HepG2 (cell line): ENCODE data around the gene MED20. TPM values are rescaled to one million over a fixed set of nuclear protein-coding genes. Genes with fewer than 3 reads are reported as not detected.
A peak's percentile ranks its signal among the peaks of the same experiment; 100 is the strongest.

Source experiments
- ASH2L ChIP-seq: fragments of 300-600, 200-600 bp; sonication (generic); IDR thresholded peaks from 2 replicates; pipeline ENCODE4 v1.7.0; 2017; ENCODE audit warnings: low read depth, mild to moderate bottlenecking, moderate library complexity, mixed read lengths, low read length; ENCODE audit not compliant: insufficient read length
- ETV6 ChIP-seq: sonication (generic); formaldehyde crosslinking; conservative IDR thresholded peaks from 2 replicates; pipeline ENCODE4 v1.4.0; 2020; ENCODE audit warnings: missing genetic modification reagents
- FOXO1 ChIP-seq: sonication (generic); formaldehyde crosslinking; IDR thresholded peaks from 2 replicates; pipeline ENCODE4 v1.4.0; 2020; ENCODE audit warnings: missing genetic modification reagents
- FOXO4 ChIP-seq: sonication (generic); formaldehyde crosslinking; conservative IDR thresholded peaks from 2 replicates; pipeline ENCODE4 v1.8.1; 2023; ENCODE audit warnings: missing genetic modification reagents
- KMT2A ChIP-seq: sonication (generic); formaldehyde crosslinking; IDR thresholded peaks from 2 replicates; pipeline ENCODE4 v1.4.0; 2020; ENCODE audit warnings: missing genetic modification reagents
- NFKBIZ ChIP-seq: IDR thresholded peaks from 2 replicates; pipeline ENCODE4 v1.6.1; 2018; ENCODE audit warnings: missing genetic modification reagents, missing compliant biosample characterization
- RXRB ChIP-seq: IDR thresholded peaks from 2 replicates; pipeline ENCODE4 v1.6.1; 2016; ENCODE audit warnings: borderline replicate concordance, missing genetic modification reagents, missing compliant biosample characterization
- SNAI1 ChIP-seq: sonication (generic); formaldehyde crosslinking; IDR thresholded peaks from 2 replicates; pipeline ENCODE4 v1.5.0; 2020; ENCODE audit warnings: mild to moderate bottlenecking, missing genetic modification reagents, borderline replicate concordance
- SP4 ChIP-seq: sonication (generic); formaldehyde crosslinking; IDR thresholded peaks from 2 replicates; pipeline ENCODE4 v1.8.1; 2023; ENCODE audit warnings: mild to moderate bottlenecking, missing genetic modification reagents
- TAF1 ChIP-seq: sonication (generic); formaldehyde crosslinking; IDR thresholded peaks from 2 replicates; pipeline ENCODE4 v1.4.0; 2020; ENCODE audit warnings: missing genetic modification reagents
- TP53 ChIP-seq: sonication (generic); formaldehyde crosslinking; conservative IDR thresholded peaks from 2 replicates; pipeline ENCODE4 v1.4.0; 2020; ENCODE audit warnings: missing genetic modification reagents
- ZBTB49 ChIP-seq: sonication (generic); formaldehyde crosslinking; IDR thresholded peaks from 2 replicates; pipeline ENCODE4 v1.4.0; 2020; ENCODE audit warnings: missing genetic modification reagents, borderline replicate concordance
- ZNF549 ChIP-seq: sonication (generic); formaldehyde crosslinking; IDR thresholded peaks from 2 replicates; pipeline ENCODE4 v1.5.0; 2020; ENCODE audit warnings: missing genetic modification reagents
- ZNF646 ChIP-seq: sonication (generic); formaldehyde crosslinking; IDR thresholded peaks from 2 replicates; pipeline ENCODE4 v1.9.0; 2021; ENCODE audit warnings: mild to moderate bottlenecking, missing genetic modification reagents
- ZNF761 ChIP-seq: sonication (generic); formaldehyde crosslinking; conservative IDR thresholded peaks from 2 replicates; pipeline ENCODE4 v1.4.0; 2020; ENCODE audit warnings: mild to moderate bottlenecking, missing genetic modification reagents
- polyA plus RNA-seq, 8 experiments: library from polyadenylated mRNA; depleted of rRNA in 3 of 8; stranded (reverse) in 7 of 8; unstranded in 1 of 8; fragments of >200 nt; fragmentation: Illumina TruSeq in 4 of 8; extraction: Trizol in 4 of 8; gene quantifications; 2 replicates each; pipeline versions ENCODE4 v1.2.1 to v1.2.3, GENCODE V29; 2011 to 2016; ENCODE audit warnings: low read depth in 4 of 8, missing spikeins in 1 of 8, mixed read lengths in 1 of 8; ENCODE audit not compliant: insufficient read depth in 1 of 8
- total RNA-seq, 5 experiments: library from RNA; depleted of rRNA; stranded (reverse); fragments of >200 nt; fragmentation: Illumina TruSeq; extraction: Trizol; gene quantifications; 2 replicates each; pipeline ENCODE4 v1.2.3, GENCODE V29; 2016; ENCODE audit warnings: low read depth in 1 of 5
- TF ChIP-seq, protein P1 (sequence below): sonication (generic); formaldehyde crosslinking; IDR thresholded peaks from 2 replicates; pipeline ENCODE4 v1.4.0; 2020; ENCODE audit warnings: missing genetic modification reagents, borderline replicate concordance

The MED20 gene
- total and polyA plus RNA-seq, 2 of the 13 experiments (the other 11 are each of a cell fraction or from before 2014, with no cell fraction given): 28.1 to 41.1 TPM

- no peak for TF ChIP-seq ZNF646
- no peak for TF ChIP-seq ZNF761
- no peak for TF ChIP-seq ZBTB49 (CRISPR knock-in tag)
- no peak for TF ChIP-seq FOXO1 (CRISPR knock-in tag)
- no peak for TF ChIP-seq RXRB (CRISPR knock-in tag)
- no peak for TF ChIP-seq TP53
- TF ChIP-seq ASH2L: peak; percentile 1
- TF ChIP-seq FOXO4 (CRISPR knock-in tag): no peak
- no peak for TF ChIP-seq ETV6 (CRISPR knock-in tag)
- TF ChIP-seq NFKBIZ (CRISPR knock-in tag): no peak
- TF ChIP-seq SP4 (CRISPR knock-in tag): no peak
- TF ChIP-seq TAF1 (CRISPR knock-in tag): no peak
- no peak for TF ChIP-seq SNAI1
- TF ChIP-seq ZNF549 (CRISPR knock-in tag): no peak
- 0 out of 2 replicates have a peak, but pooled peaks have one; percentile 52 for TF ChIP-seq KMT2A
- TF ChIP-seq, protein P1, sequence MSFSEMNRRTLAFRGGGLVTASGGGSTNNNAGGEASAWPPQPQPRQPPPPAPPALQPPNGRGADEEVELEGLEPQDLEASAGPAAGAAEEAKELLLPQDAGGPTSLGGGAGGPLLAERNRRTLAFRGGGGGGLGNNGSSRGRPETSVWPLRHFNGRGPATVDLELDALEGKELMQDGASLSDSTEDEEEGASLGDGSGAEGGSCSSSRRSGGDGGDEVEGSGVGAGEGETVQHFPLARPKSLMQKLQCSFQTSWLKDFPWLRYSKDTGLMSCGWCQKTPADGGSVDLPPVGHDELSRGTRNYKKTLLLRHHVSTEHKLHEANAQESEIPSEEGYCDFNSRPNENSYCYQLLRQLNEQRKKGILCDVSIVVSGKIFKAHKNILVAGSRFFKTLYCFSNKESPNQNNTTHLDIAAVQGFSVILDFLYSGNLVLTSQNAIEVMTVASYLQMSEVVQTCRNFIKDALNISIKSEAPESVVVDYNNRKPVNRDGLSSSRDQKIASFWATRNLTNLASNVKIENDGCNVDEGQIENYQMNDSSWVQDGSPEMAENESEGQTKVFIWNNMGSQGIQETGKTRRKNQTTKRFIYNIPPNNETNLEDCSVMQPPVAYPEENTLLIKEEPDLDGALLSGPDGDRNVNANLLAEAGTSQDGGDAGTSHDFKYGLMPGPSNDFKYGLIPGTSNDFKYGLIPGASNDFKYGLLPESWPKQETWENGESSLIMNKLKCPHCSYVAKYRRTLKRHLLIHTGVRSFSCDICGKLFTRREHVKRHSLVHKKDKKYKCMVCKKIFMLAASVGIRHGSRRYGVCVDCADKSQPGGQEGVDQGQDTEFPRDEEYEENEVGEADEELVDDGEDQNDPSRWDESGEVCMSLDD (CRISPR knock-in tag): no peak
These were observed 19.9 kb upstream of the MED20 start (continued) for GRCh38 chr6:41940759-41941279.
